K562 (cell line): ENCODE data around the gene TMEM127. TPM values are rescaled to one million over a fixed set of nuclear protein-coding genes. Genes with fewer than 3 reads are reported as not detected.
A peak's percentile ranks its signal among the peaks of the same experiment; 100 is the strongest.

Experiments
- BHLHE40 ChIP-seq: IDR thresholded peaks from 2 replicates; pipeline ENCODE4 v1.6.1; 2011; ENCODE audit warnings: low read length, improper control_type of control experiment
- ELF4 ChIP-seq: fragments of 450-650 bp; formaldehyde crosslinking; IDR thresholded peaks from 2 replicates; pipeline ENCODE4 v1.4.0; 2022; ENCODE audit warnings: missing genetic modification characterization
- FIP1L1 ChIP-seq: fragments of 200-400 bp; formaldehyde crosslinking; IDR thresholded peaks from 2 replicates; pipeline ENCODE4 v1.6.1; 2018; ENCODE audit warnings: mild to moderate bottlenecking, low read depth, low read length; ENCODE audit not compliant: poor library complexity, severe bottlenecking
- GTF2A2 ChIP-seq: IDR thresholded peaks from 2 replicates; pipeline ENCODE4 v1.6.1; 2016; ENCODE audit warnings: mild to moderate bottlenecking, missing genetic modification characterization, missing compliant biosample characterization
- HDGF ChIP-seq: fragments of 450-650 bp; IDR thresholded peaks from 2 replicates; pipeline ENCODE4 v1.6.1; 2016
- KDM4B ChIP-seq, 2 experiments: fragments of 450-650 bp in 1 of 2; sonication (generic) in 1 of 2; IDR thresholded peaks; 2 replicates each; pipeline ENCODE4 v1.6.1; 2016 to 2017; ENCODE audit warnings: borderline replicate concordance in 2 of 2, antibody characterized with exemption in 1 of 2, low read depth in 1 of 2, mild to moderate bottlenecking in 1 of 2
- MTA1 ChIP-seq: fragments of 450-650 bp; IDR thresholded peaks from 2 replicates; pipeline ENCODE4 v1.6.1; 2017; ENCODE audit warnings: borderline replicate concordance
- NR2C1 ChIP-seq, 2 experiments: fragments of 450-650 bp; IDR thresholded peaks; 2 replicates each; pipeline ENCODE4 v1.6.1; 2017; ENCODE audit warnings: mild to moderate bottlenecking in 2 of 2, antibody characterized with exemption in 1 of 2, inconsistent platforms in 1 of 2, missing compliant biosample characterization in 1 of 2, missing genetic modification characterization in 1 of 2
- RBFOX2 ChIP-seq: fragments of 200-400 bp; formaldehyde crosslinking; IDR thresholded peaks from 2 replicates; pipeline ENCODE4 v1.6.1; 2017; ENCODE audit warnings: low read depth, mild to moderate bottlenecking, low read length, moderate library complexity
- ZNF766 ChIP-seq: fragments of 200-800 bp; sonication (Bioruptor generic); conservative IDR thresholded peaks from 2 replicates; pipeline ENCODE4 v1.6.1; 2016; ENCODE audit warnings: missing genetic modification characterization, missing compliant biosample characterization
- polyA plus RNA-seq, 8 experiments: library from polyadenylated mRNA; depleted of rRNA in 4 of 8; stranded (reverse) in 5 of 8; unstranded in 3 of 8; fragments of >200 nt; fragmentation: Nextera tagmentation in 2 of 8; fragmentation: Illumina TruSeq in 1 of 8; extraction: Ambion mirVana in 2 of 8; extraction: Trizol in 1 of 8; gene quantifications; 2 replicates each; pipeline versions ENCODE4 v1.2.1 to v1.2.3, GENCODE V29; 2011 to 2014; ENCODE audit warnings: inconsistent platforms in 1 of 8, missing spikeins in 1 of 8
- total RNA-seq, 7 experiments: library from RNA; depleted of rRNA in 6 of 7; stranded (reverse); fragments of >200 nt in 6 of 7; fragmentation: Illumina TruSeq in 2 of 7; extraction: Trizol in 2 of 7; gene quantifications; 2 replicates each; pipeline versions ENCODE4 v1.2.1 to v1.2.3, GENCODE V29; 2011 to 2021; ENCODE audit warnings: low replicate concordance in 1 of 7
- TF ChIP-seq, protein P1 (sequence below): fragments of 250-450 bp; sonication (Bioruptor Pico); IDR thresholded peaks from 2 replicates; pipeline ENCODE4 v1.5.0; 2021; ENCODE audit warnings: mild to moderate bottlenecking, borderline replicate concordance
- TF ChIP-seq, protein P2 (sequence below): conservative IDR thresholded peaks from 2 replicates; pipeline ENCODE4 v1.6.1; 2011; ENCODE audit warnings: low read depth, mild to moderate bottlenecking, low read length; ENCODE audit not compliant: control insufficient read depth
- TF ChIP-seq, protein P3 (sequence below), 3 experiments: IDR thresholded peaks in 2 of 3; conservative IDR thresholded peaks in 1 of 3; 2 replicates each; pipeline ENCODE4 v1.5.1; 2011 to 2012; ENCODE audit warnings: low read length in 3 of 3, mild to moderate bottlenecking in 3 of 3, control low read depth in 2 of 3, improper control_type of control experiment in 1 of 3, inconsistent platforms in 1 of 3, low read depth in 1 of 3, mixed read lengths in 1 of 3, moderate library complexity in 1 of 3; ENCODE audit not compliant: insufficient read depth in 2 of 3
- TF ChIP-seq, protein P4 (sequence below), 2 experiments: fragments of 450-650 bp in 1 of 2; IDR thresholded peaks; 2 replicates each; pipeline ENCODE4 v1.6.1; 2011 to 2017; ENCODE audit warnings: low read depth in 2 of 2, antibody characterized with exemption in 1 of 2, borderline replicate concordance in 1 of 2, low read length in 1 of 2, mild to moderate bottlenecking in 1 of 2, mixed read lengths in 1 of 2; ENCODE audit not compliant: control insufficient read depth in 1 of 2

TMEM127 gene
- total and polyA plus RNA-seq, 9 of the 15 experiments (the other 6 are each of a cell fraction or from before 2014, with no cell fraction given) = 1.7 to 20.0 (median 9.9) TPM

DNA sequence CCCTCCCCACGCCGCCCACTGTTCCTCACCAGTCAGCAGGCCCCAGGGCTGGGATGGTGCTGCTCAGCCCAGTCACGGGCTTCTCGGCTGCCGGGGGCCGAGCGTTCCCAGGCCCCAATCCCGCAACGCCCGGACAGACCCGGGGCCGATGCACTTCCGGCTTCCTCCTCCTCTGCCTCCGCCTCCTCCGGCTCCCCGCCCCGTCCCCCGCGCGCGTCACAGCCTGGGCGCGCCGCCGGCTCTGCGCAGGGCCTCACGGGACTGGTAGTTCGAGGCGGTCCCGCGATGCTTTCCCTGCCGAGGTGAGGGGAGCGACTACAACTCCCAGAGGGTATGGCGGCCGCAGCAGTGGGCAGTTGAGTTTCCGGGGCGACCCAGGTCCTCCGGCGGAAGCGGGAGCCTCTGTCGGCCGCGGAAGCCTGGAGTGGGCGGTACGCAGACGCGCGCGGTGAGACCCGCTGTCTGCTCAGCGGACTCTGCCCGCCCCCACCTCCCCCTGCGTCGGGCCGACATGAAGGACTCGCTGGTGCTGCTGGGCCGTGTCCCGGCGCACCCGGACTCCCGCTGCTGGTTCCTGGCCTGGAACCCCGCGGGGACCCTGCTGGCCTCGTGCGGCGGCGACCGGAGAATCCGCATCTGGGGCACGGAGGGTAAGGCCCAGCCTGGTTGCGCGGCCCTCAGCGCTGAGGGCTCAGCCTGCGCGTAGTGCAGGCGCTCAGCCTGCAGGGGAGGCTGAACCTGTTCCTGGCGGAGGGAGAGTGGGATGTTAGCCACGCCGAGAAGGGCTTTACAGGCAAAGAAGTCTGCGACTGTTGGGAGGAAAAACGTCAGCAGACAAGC is at the start of gene TMEM127, which contains the start of gene CIAO1 (continued):
- TF ChIP-seq ZNF766 (CRISPR knock-in tag) = peak; percentile 80
- TF ChIP-seq, protein P1, sequence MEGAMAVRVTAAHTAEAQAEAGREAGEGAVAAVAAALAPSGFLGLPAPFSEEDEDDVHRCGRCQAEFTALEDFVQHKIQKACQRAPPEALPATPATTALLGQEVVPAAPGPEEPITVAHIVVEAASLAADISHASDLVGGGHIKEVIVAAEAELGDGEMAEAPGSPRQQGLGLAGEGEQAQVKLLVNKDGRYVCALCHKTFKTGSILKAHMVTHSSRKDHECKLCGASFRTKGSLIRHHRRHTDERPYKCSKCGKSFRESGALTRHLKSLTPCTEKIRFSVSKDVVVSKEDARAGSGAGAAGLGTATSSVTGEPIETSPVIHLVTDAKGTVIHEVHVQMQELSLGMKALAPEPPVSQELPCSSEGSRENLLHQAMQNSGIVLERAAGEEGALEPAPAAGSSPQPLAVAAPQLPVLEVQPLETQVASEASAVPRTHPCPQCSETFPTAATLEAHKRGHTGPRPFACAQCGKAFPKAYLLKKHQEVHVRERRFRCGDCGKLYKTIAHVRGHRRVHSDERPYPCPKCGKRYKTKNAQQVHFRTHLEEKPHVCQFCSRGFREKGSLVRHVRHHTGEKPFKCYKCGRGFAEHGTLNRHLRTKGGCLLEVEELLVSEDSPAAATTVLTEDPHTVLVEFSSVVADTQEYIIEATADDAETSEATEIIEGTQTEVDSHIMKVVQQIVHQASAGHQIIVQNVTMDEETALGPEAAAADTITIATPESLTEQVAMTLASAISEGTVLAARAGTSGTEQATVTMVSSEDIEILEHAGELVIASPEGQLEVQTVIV = no peak
- peak; percentile 92 for TF ChIP-seq MTA1
- peak; percentile 59 for TF ChIP-seq FIP1L1
- TF ChIP-seq, protein P2, sequence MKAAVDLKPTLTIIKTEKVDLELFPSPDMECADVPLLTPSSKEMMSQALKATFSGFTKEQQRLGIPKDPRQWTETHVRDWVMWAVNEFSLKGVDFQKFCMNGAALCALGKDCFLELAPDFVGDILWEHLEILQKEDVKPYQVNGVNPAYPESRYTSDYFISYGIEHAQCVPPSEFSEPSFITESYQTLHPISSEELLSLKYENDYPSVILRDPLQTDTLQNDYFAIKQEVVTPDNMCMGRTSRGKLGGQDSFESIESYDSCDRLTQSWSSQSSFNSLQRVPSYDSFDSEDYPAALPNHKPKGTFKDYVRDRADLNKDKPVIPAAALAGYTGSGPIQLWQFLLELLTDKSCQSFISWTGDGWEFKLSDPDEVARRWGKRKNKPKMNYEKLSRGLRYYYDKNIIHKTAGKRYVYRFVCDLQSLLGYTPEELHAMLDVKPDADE = peak; percentile 90
- TF ChIP-seq BHLHE40 = peak; percentile 91
- TF ChIP-seq, protein P3, sequence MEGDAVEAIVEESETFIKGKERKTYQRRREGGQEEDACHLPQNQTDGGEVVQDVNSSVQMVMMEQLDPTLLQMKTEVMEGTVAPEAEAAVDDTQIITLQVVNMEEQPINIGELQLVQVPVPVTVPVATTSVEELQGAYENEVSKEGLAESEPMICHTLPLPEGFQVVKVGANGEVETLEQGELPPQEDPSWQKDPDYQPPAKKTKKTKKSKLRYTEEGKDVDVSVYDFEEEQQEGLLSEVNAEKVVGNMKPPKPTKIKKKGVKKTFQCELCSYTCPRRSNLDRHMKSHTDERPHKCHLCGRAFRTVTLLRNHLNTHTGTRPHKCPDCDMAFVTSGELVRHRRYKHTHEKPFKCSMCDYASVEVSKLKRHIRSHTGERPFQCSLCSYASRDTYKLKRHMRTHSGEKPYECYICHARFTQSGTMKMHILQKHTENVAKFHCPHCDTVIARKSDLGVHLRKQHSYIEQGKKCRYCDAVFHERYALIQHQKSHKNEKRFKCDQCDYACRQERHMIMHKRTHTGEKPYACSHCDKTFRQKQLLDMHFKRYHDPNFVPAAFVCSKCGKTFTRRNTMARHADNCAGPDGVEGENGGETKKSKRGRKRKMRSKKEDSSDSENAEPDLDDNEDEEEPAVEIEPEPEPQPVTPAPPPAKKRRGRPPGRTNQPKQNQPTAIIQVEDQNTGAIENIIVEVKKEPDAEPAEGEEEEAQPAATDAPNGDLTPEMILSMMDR (IDR thresholded peaks at IDR 0.05 in 2 of 3, conservative IDR thresholded peaks at IDR 0.05 in 1 of 3; ENCODE audit: insufficient read depth in 2 of 3, low read depth in 1 of 3, low read length in 3 of 3) = peak; percentile 19 to 37 (median 19); a peak in 4 of 6 replicates
- peak in 1 of 2 experiments; percentile 83; a peak in 1 of 4 replicates for TF ChIP-seq KDM4B (IDR thresholded peaks at IDR 0.05; ENCODE audit: borderline replicate concordance in 2 of 2, low read depth in 1 of 2)
- TF ChIP-seq RBFOX2 = peak; percentile 88
- 0 out of 2 replicates have a peak, but pooled peaks have one; percentile 86 for TF ChIP-seq ELF4 (CRISPR knock-in tag)
- no peak for TF ChIP-seq GTF2A2
- peak; percentile 97 for TF ChIP-seq NR2C1 (IDR thresholded peaks at IDR 0.05)
- TF ChIP-seq NR2C1 (tag; IDR thresholded peaks at IDR 0.05) = peak; percentile 99
- TF ChIP-seq HDGF = 0 out of 2 replicates have a peak, but pooled peaks have one; percentile 50
- TF ChIP-seq, protein P4, sequence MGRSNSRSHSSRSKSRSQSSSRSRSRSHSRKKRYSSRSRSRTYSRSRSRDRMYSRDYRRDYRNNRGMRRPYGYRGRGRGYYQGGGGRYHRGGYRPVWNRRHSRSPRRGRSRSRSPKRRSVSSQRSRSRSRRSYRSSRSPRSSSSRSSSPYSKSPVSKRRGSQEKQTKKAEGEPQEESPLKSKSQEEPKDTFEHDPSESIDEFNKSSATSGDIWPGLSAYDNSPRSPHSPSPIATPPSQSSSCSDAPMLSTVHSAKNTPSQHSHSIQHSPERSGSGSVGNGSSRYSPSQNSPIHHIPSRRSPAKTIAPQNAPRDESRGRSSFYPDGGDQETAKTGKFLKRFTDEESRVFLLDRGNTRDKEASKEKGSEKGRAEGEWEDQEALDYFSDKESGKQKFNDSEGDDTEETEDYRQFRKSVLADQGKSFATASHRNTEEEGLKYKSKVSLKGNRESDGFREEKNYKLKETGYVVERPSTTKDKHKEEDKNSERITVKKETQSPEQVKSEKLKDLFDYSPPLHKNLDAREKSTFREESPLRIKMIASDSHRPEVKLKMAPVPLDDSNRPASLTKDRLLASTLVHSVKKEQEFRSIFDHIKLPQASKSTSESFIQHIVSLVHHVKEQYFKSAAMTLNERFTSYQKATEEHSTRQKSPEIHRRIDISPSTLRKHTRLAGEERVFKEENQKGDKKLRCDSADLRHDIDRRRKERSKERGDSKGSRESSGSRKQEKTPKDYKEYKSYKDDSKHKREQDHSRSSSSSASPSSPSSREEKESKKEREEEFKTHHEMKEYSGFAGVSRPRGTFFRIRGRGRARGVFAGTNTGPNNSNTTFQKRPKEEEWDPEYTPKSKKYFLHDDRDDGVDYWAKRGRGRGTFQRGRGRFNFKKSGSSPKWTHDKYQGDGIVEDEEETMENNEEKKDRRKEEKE (IDR thresholded peaks at IDR 0.05; ENCODE audit: borderline replicate concordance in 1 of 2, control insufficient read depth in 1 of 2, low read depth in 2 of 2, low read length in 1 of 2) = 0 out of 4 replicates have a peak, but pooled peaks of 1 of the 2 experiments have one; percentile 51
